Hematopoietic multipotent progenitor cell treated with erythropoietin and hydrocortisone succinate and interleukin-3 and kit ligand, for 15 days (in vitro differentiated cells): ENCODE data around the gene DLG2.
"Not testable (repeated sequence)": the region's sequence is repeated elsewhere in the genome, so short reads cannot be mapped to it uniquely, and the experiment has no call there.

Experiments used
- DNase-seq: peaks from one replicate; pipeline ENCODE4 v3.0.0-alpha.2; 2015; ENCODE audit warnings: low spot score

DLG2 gene

DNA sequence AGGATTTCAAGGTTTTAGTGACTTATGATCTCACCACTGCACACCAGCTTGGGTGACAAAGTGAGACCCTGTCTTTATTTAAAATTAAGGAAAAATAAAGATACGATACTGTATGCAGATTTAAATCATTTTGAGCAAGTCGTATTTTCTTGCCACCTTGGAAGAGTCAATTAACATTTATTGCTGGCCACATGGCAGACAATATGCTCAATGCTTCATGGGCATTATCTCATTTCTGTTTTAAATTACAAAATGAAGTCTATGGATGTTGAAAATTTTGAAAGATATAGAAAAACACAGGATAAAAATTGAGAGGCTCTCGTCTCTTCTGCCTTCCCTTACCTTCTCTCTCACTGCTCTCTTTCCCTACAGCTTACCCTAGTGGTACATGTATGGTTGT is 1992.0 kb downstream of the DLG2 start:
- DNase-seq = no peak

DNA sequence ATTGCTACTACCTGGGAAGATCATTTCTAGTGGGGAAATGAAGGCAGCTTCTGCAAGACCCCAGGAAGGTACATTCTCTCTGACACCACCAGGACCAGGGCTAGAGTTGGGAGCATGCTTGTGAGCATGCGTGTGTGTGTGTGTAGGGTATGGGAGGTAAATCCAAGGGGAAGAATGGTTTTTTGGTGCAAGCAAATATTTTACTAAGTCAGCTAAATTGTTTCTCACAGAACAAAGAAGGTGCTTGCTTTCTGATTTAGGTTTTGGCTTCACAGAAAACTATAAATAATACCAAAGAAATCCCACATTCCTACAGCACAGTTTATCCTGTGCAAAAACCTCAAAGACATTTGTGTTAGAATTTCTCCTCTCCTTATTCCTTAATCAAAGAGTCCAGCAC is 1996.9 kb downstream of the DLG2 start:
- DNase-seq = no peak

GRCh38 chr11:83629775-83630174 is 1997.4 kb downstream of the DLG2 start:
- no peak for DNase-seq

DNA sequence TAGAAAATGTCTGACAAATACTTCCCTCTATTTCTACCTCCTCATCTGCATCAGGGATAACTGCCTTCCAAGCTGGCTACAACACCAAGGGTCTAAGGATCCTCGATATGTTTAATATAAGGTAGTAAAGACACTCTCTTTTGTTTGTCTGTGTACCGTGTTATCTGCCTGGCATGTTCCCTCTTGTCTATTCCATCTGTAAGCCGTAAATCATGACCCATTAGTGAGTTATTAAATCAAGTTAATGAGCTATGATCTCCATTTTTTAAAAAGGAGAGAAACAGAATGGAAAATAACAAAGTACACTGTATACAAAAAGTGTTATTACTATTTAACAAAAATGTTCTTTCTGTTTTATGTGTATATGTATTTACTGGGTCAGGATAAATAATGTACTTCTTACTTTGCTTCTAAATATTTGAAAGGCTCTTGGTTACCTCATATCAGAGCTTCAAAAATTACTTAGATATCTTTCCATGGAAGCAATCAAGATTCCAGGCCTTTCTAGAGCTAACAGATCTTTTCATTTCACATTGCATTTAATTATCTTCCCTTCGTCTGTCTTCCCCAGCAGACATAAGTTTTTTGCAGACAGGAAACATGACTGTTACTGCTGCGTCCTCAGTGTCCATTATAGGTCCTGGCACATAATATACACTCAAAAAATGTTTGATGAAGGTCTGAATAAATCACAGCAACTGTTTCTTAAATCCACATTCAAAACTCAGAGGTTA is 1998.4 kb downstream of the DLG2 start:
- DNase-seq = no peak

- DNase-seq = no peak
Observed at GRCh38 chr11:83625336-83625735, 2001.8 kb downstream of the DLG2 start.

GRCh38 chr11:83617671-83618070 is 2009.5 kb downstream of the DLG2 start:
- DNase-seq = no peak

DNA sequence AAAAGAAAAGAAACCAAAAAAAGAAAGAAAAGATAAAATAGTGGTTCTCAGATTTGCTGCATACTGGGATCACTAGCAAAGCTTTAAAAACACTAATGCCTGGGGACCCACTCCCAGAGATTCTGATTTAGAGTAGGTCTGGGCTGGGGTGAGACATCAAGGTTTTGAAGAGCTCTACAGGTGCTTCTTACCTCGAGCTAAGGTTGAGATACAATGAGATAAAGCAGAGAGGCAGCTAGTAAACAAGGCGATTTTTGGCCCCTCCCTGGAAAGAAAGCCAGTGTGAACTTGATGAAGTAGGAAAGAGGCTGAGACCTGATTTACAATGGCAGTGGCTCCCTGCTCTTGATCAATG is 2013.4 kb downstream of the DLG2 start:
- DNase-seq = no peak

- DNase-seq = no peak
Observed at GRCh38 chr11:83612891-83613766, 2014.0 kb downstream of the DLG2 start.

DNA sequence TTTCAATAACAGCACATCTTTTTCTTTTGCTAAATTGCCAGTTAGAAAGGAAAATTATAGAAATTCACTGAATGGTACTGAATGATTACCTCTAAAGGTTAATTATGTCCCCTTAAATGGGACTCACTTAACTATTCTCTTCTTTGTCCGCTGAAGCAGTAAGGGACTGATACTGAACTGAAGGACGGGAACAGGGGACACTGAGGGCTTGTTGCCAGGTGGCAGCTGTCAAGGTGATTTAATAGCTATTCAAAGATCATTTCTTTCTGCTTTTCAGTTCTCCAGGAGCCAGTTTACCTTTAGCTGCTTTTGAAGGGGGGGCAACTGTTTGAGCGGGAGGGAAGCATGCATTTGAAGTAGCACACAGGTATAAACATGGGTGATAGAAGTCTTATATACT is 2015.5 kb downstream of the DLG2 start:
- no peak for DNase-seq

GRCh38 chr11:83611031-83611430 is 2016.1 kb downstream of the DLG2 start:
- no peak for DNase-seq

DNA sequence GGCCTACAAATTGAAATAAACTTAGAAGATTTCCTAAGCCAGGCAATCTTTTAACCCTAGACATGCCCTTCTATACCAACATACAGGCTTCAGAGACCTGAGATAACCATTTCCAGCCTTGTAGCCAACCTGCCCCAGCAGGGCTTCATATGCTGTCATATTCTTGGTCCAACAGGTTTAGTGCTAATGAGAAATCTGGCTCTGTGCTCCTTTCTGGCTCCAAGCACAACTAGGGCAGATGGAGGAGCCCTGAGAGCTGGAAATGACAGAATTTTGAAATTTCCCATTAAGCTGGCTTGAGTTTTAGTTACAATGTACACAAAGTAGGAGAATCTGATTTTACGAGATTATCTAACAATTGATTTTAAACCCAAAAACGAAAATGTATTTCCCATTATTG is 2018.0 kb downstream of the DLG2 start:
- no peak for DNase-seq

- DNase-seq = no peak
Observed at GRCh38 chr11:83608571-83608970, 2018.6 kb downstream of the DLG2 start.

GRCh38 chr11:83601914-83602527 is 2025.1 kb downstream of the DLG2 start:
- DNase-seq = no peak

GRCh38 chr11:83601201-83601913 is 2025.8 kb downstream of the DLG2 start:
- DNase-seq = no peak

DNA sequence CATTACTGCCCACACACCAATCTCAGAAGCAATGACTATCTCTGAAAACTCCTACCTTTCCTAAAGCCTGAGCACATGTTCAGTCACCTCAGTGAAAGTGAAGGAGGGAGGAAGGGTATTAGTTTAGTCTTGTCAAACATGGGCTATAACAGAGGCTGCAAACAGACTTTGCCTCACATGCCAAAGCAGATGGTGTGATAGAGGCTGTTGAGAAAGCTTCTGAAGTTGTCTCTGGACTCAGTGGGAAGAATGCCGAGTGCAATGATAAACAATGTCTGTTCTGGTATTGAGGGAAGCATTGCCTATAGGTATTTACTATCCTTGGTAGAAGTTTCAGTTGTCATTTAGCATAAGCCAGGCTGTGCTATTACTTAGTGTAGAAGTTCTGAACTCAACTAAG is 2026.5 kb downstream of the DLG2 start:
- DNase-seq = no peak

- no peak for DNase-seq
Observed at GRCh38 chr11:83599066-83599465, 2028.1 kb downstream of the DLG2 start.

DNA sequence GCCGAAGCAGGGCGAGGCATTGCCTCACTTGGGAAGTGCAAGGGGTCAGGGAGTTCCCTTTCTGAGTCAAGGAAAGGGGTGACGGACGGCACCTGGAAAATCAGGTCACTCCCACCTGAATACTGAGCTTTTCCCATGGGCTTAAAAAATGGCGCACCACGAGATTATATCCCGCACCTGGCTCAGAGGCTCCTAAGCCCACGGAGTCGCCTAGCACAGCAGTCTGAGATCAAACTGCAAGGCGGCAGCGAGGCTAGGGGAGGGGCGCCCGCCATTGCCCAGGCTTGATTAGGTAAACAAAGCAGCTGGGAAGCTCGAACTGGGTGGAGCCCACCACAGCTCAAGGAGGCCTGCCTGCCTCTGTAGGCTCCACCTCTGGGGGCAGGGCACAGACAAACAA is 2039.3 kb downstream of the DLG2 start:
- DNase-seq = not testable (repeated sequence)

DNA sequence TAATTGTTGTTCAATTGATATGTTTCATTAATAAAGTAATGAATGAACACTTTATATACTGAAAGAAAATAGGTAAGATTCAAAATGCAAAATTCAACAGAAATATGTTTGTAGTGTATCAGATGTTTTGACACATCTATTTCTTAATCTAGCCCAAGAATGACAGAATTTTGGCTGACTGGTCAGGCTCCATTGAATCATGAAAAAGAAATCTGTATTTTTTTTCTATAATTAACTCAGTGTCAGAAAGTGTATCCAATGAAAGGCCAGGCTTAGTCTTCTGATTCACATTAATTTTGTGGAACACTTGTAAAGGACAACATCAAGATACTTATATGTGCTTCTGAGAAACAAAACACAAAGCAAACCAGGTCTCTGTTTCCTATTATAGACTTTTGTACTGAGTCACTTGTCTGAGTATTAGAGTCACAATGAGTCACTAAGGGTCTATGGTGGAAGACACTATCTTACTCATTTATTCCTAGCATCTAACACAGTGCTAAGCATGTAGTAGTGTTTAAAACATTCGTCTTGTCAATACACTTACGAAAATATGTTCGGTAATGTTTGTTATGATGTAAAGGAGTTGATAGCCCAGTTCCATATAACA is 2043.3 kb downstream of the DLG2 start:
- no peak for DNase-seq

DNA sequence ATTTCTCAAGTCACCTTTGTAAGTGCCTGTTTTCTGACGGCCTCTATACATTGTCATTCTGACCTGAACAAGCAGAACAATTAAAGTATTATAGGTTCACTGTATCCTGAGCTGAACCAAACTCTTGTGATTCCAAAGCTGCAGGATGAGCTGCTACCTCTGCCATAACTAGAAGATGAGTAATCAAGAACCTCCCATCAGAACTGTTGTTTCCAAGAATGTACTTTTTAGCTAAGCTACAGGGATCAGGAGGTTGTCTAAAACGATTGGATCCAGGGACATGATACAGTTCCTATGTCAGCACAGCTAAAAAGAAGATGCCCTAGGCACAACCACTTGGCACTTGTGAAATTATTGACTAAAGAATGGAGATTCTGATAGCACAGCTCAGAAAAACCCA is 2052.6 kb downstream of the DLG2 start:
- no peak for DNase-seq

- DNase-seq = no peak
Observed at GRCh38 chr11:83572581-83573496, 2054.3 kb downstream of the DLG2 start.

DNA sequence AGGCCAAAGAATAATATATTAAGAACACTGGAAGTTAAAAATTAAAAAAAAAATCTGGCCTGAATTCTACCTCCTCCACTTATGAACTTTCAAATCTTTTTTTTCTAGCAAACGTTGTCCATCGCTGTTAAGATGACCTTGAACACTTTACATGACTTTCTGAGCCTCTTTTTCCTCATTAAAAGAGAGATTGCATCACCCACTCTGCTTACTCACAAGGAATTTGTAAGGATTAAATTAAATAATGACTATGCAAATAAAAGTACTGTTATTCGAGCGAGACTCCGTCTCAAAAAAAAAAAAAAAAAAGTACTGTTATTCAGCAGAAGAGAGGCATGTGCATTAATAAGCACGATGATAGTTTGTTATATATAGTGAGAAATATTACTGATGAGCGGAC is 2055.8 kb downstream of the DLG2 start:
- DNase-seq = no peak
